ENCODE data around the gene SORL1-AS1.

SORL1-AS1 gene

DNA sequence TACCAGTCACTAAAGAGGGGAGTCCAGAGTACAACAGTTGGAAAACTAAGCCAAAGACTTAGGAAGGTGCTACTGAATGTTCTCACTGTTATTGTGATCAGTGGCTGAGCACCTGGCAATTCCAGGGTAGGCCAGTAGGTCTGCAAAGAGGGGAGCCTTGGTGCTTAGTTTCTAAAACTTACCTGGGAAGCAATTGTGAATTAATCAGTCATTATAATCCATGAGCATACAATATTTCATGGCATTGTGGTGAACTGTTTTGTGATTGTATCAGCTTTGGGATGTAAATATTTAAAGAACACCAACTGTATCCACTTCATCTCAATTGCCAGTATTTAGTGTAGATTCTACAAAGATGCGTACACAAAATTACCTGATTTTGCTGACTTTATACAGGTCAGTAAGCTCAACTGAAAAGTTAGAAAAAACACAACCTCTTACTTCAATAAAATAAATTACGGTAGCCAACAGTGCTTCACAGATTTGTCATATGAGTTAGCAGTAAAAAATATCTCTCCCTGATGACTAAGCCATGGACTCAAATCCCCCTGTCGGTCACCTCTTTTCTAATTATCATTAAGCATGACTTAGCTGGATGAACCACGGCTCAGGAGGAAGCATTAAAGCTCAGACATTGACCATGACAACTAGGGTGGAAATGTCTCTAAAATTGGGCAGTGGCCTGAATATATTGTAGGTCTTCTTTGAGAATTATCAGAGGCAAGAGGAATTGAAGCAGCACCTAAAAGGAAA is 31.4 kb downstream of the SORL1-AS1 start:
- Histone ChIP-seq H3K4me3 (ENCODE audit: low read length in 3 of 3) (no peak overlapping the region), H3K27ac (ENCODE audit: low read depth in 2 of 2, low read length in 2 of 2) (no peak overlapping the region), H3K27me3 (ENCODE audit: control insufficient read depth, insufficient read depth, low read length) (no peaks in the 10 kb centered on the region), H3K4me1 (ENCODE audit: control insufficient read depth in 2 of 3, insufficient read depth in 2 of 3, low read depth in 1 of 3, low read length in 3 of 3) (peaks cover 0 to 9% (median 0%) of the 10 kb centered on the region in 3 donors), H3K9ac (ENCODE audit: low read length in 3 of 3) (no peak overlapping the region), H3K9me3 (ENCODE audit: control insufficient read depth in 2 of 3, insufficient read depth in 1 of 3, low read length in 3 of 3) (no peaks in the 10 kb centered on the region), H3K36me3 (ENCODE audit: control insufficient read depth in 2 of 3, insufficient read depth in 3 of 3, low read length in 3 of 3) (no peaks in the 10 kb centered on the region)
- intact Hi-C loops (cut with DNase I) = no loop called here
- no peak for FAIRE-seq
- no peak for TF ChIP-seq CTCF (IDR thresholded peaks at IDR 0.05; ENCODE audit: borderline replicate concordance, extremely low read depth, insufficient read depth)
- no peak for DNase-seq

DNA sequence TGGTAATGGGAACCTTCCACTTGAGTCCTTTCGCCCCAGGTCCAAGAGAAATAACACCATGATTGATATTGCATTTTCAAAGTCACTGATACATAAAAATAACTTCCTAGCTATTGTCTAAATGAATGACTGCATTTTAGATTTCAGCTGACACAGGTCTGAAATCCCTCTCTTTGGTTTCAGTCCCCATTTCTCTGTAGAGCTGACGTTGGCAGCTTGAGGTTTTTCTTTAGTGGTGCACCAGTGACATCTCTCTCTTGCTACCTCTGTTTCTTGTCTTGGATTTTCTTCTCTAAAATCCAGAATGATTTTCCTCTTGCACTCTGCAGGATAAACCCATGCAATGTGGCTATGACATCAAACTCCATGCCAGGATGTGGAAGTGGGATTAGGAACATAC is 32.4 kb downstream of the SORL1-AS1 start:
- TF ChIP-seq CTCF (IDR thresholded peaks at IDR 0.05; ENCODE audit: borderline replicate concordance, extremely low read depth, insufficient read depth) = no peak
- Histone ChIP-seq H3K9me3 (ENCODE audit: control insufficient read depth in 2 of 3, insufficient read depth in 1 of 3, low read length in 3 of 3) (no peaks in the 10 kb centered on the region), H3K36me3 (ENCODE audit: control insufficient read depth in 2 of 3, insufficient read depth in 3 of 3, low read length in 3 of 3) (no peaks in the 10 kb centered on the region), H3K4me1 (ENCODE audit: control insufficient read depth in 2 of 3, insufficient read depth in 2 of 3, low read depth in 1 of 3, low read length in 3 of 3) (peaks cover 0 to 9% (median 0%) of the 10 kb centered on the region in 3 donors), H3K4me3 (ENCODE audit: low read length in 3 of 3) (no peak overlapping the region), H3K9ac (ENCODE audit: low read length in 3 of 3) (no peak overlapping the region), H3K27ac (ENCODE audit: low read depth in 2 of 2, low read length in 2 of 2) (no peak overlapping the region), H3K27me3 (ENCODE audit: control insufficient read depth, insufficient read depth, low read length) (no peaks in the 10 kb centered on the region)
- FAIRE-seq (no peak), DNase-seq (no peak)
- intact Hi-C loops (cut with DNase I) = no loop called here

GRCh38 chr11:121419836-121420235 is 32.9 kb downstream of the SORL1-AS1 start:
- no peak overlapping the region for H3K9ac ChIP-seq (ENCODE audit: low read length in 3 of 3)
- no peaks in the 10 kb centered on the region for H3K27me3 ChIP-seq (ENCODE audit: control insufficient read depth, insufficient read depth, low read length)
- no peak overlapping the region for H3K27ac ChIP-seq (ENCODE audit: low read depth in 2 of 2, low read length in 2 of 2)
- peaks cover 0 to 9% (median 0%) of the 10 kb centered on the region in 3 donors for H3K4me1 ChIP-seq (ENCODE audit: control insufficient read depth in 2 of 3, insufficient read depth in 2 of 3, low read depth in 1 of 3, low read length in 3 of 3)
- FAIRE-seq = no peak
- no peak for TF ChIP-seq CTCF (IDR thresholded peaks at IDR 0.05; ENCODE audit: borderline replicate concordance, extremely low read depth, insufficient read depth)
- DNase-seq = no peak
- H3K36me3 ChIP-seq (ENCODE audit: control insufficient read depth in 2 of 3, insufficient read depth in 3 of 3, low read length in 3 of 3) = no peaks in the 10 kb centered on the region
- intact Hi-C loops (cut with DNase I) = no loop called here
- H3K4me3 ChIP-seq (ENCODE audit: low read length in 3 of 3) = no peak overlapping the region
- no peaks in the 10 kb centered on the region for H3K9me3 ChIP-seq (ENCODE audit: control insufficient read depth in 2 of 3, insufficient read depth in 1 of 3, low read length in 3 of 3)

Measured in kidney (tissue), 13 donors.